A673 (cell line): ENCODE results near the gene LRRC1.

Experiments
- CTCF ChIP-seq: fragments of 300-800, 200-600 bp; sonication (generic); conservative IDR thresholded peaks from 2 replicates; pipeline ENCODE4 v1.5.1; 2017; ENCODE audit warnings: low read depth, mild to moderate bottlenecking, antibody characterized with exemption, low read length, moderate library complexity, mixed read lengths
- EZH2 ChIP-seq: fragments of 200-600 bp; sonication (generic); IDR thresholded peaks from 2 replicates; pipeline ENCODE4 v1.6.1; 2017; ENCODE audit warnings: borderline replicate concordance, low read depth, mild to moderate bottlenecking, mixed read lengths, antibody characterized with exemption, low read length; ENCODE audit not compliant: poor library complexity, severe bottlenecking

- TF ChIP-seq CTCF (no peak), EZH2 (no peak)
Observed at GRCh38 chr6:53825532-53826321, 30.9 kb downstream of the LRRC1 start.
